ENCODE data around the gene TBCK. TPM values are rescaled to one million over a fixed set of nuclear protein-coding genes. Genes with fewer than 3 reads are reported as not detected.

TBCK gene
- total and polyA plus RNA-seq, 2 of the 13 experiments (the other 11 are each of a cell fraction or from before 2014, with no cell fraction given): 51.0 to 62.4 TPM

DNA sequence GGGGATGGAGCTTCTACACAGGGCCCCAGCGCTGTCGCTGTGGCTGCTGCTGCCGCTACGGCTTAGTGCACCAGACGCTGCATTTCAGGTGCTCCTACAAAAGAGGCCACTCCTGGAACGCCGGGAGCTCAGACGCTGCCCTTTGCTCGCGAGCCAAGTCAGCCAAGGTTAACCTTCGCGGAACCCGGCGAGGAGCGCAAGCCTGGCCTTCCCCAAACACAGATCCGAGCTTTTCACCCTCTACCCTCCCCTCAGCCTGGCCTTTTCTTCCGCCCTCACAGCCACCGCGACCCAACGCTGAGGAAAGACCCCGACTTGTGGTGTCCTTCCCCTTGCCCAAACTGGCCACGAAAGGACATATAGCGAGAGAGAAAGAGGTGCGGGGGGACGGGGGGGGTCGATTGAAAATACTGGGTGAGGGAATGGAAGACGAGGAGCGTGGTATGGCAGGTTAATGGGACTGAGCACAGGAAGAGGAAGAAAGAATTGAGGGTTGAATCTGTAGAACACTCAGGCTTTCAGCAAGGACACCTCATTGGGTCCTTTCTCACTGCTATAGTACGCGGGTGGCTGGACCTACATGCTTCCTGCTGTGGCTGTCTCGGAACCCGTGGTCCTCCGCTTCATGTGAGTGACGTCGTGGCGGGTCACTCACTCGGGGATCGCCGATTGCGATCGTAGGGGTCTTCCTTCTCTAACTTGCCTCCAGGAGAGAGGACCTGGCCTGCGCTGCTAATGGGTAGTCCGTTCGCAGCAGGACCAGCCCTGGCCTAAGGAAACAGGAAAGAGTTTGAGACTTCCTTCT is at the start of gene TBCK, which contains the start of gene AIMP1 (continued):
- TF ChIP-seq ZNF121 (CRISPR knock-in tag; IDR thresholded peaks at IDR 0.05) (no peak), HDAC2 (CRISPR knock-in tag; IDR thresholded peaks at IDR 0.05) (no peak), ZSCAN31 (CRISPR knock-in tag; IDR thresholded peaks at IDR 0.05; ENCODE audit: low read depth) (peak; percentile 76; the same call in 1 of the 2 replicates), HNF4A (CRISPR knock-in tag; IDR thresholded peaks at IDR 0.05) (0 out of 2 replicates have a peak, but pooled peaks have one; percentile 41), KLF12 (CRISPR knock-in tag; IDR thresholded peaks at IDR 0.05; ENCODE audit: borderline replicate concordance) (no peak), ZNF232 (CRISPR knock-in tag; IDR thresholded peaks at IDR 0.05; ENCODE audit: borderline replicate concordance) (peak; percentile 73), ZNF484 (CRISPR knock-in tag; IDR thresholded peaks at IDR 0.05; ENCODE audit: borderline replicate concordance, low read depth) (no peak), ZNF562 (CRISPR knock-in tag; IDR thresholded peaks at IDR 0.05; ENCODE audit: borderline replicate concordance) (no peak), ZNF567 (CRISPR knock-in tag; IDR thresholded peaks at IDR 0.05; ENCODE audit: borderline replicate concordance) (peak; percentile 90; the same call in 1 of the 2 replicates), NFE2L1 (CRISPR knock-in tag; IDR thresholded peaks at IDR 0.05; ENCODE audit: borderline replicate concordance) (no peak), CBX2 (IDR thresholded peaks at IDR 0.05; ENCODE audit: low read depth, low read length) (no peak), CBX2 (CRISPR knock-in tag; IDR thresholded peaks at IDR 0.05; ENCODE audit: low read depth) (no peak), HINFP (CRISPR knock-in tag; IDR thresholded peaks at IDR 0.05; ENCODE audit: low read depth) (0 out of 2 replicates have a peak, but pooled peaks have one; percentile 27)
- TF ChIP-seq, protein P1, sequence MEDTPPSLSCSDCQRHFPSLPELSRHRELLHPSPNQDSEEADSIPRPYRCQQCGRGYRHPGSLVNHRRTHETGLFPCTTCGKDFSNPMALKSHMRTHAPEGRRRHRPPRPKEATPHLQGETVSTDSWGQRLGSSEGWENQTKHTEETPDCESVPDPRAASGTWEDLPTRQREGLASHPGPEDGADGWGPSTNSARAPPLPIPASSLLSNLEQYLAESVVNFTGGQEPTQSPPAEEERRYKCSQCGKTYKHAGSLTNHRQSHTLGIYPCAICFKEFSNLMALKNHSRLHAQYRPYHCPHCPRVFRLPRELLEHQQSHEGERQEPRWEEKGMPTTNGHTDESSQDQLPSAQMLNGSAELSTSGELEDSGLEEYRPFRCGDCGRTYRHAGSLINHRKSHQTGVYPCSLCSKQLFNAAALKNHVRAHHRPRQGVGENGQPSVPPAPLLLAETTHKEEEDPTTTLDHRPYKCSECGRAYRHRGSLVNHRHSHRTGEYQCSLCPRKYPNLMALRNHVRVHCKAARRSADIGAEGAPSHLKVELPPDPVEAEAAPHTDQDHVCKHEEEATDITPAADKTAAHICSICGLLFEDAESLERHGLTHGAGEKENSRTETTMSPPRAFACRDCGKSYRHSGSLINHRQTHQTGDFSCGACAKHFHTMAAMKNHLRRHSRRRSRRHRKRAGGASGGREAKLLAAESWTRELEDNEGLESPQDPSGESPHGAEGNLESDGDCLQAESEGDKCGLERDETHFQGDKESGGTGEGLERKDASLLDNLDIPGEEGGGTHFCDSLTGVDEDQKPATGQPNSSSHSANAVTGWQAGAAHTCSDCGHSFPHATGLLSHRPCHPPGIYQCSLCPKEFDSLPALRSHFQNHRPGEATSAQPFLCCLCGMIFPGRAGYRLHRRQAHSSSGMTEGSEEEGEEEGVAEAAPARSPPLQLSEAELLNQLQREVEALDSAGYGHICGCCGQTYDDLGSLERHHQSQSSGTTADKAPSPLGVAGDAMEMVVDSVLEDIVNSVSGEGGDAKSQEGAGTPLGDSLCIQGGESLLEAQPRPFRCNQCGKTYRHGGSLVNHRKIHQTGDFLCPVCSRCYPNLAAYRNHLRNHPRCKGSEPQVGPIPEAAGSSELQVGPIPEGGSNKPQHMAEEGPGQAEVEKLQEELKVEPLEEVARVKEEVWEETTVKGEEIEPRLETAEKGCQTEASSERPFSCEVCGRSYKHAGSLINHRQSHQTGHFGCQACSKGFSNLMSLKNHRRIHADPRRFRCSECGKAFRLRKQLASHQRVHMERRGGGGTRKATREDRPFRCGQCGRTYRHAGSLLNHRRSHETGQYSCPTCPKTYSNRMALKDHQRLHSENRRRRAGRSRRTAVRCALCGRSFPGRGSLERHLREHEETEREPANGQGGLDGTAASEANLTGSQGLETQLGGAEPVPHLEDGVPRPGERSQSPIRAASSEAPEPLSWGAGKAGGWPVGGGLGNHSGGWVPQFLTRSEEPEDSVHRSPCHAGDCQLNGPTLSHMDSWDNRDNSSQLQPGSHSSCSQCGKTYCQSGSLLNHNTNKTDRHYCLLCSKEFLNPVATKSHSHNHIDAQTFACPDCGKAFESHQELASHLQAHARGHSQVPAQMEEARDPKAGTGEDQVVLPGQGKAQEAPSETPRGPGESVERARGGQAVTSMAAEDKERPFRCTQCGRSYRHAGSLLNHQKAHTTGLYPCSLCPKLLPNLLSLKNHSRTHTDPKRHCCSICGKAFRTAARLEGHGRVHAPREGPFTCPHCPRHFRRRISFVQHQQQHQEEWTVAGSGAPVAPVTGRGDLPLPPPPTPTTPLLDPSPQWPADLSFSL (CRISPR knock-in tag; IDR thresholded peaks at IDR 0.05): no peak
- TF ChIP-seq, protein P2, sequence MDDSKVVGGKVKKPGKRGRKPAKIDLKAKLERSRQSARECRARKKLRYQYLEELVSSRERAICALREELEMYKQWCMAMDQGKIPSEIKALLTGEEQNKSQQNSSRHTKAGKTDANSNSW (CRISPR knock-in tag; IDR thresholded peaks at IDR 0.05; ENCODE audit: borderline replicate concordance): no peak
- TF ChIP-seq, protein P3, sequence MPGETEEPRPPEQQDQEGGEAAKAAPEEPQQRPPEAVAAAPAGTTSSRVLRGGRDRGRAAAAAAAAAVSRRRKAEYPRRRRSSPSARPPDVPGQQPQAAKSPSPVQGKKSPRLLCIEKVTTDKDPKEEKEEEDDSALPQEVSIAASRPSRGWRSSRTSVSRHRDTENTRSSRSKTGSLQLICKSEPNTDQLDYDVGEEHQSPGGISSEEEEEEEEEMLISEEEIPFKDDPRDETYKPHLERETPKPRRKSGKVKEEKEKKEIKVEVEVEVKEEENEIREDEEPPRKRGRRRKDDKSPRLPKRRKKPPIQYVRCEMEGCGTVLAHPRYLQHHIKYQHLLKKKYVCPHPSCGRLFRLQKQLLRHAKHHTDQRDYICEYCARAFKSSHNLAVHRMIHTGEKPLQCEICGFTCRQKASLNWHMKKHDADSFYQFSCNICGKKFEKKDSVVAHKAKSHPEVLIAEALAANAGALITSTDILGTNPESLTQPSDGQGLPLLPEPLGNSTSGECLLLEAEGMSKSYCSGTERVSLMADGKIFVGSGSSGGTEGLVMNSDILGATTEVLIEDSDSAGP (CRISPR knock-in tag; IDR thresholded peaks at IDR 0.05; ENCODE audit: borderline replicate concordance): peak; percentile 93
